ENCODE results near the gene ADAMTSL2.

DNA sequence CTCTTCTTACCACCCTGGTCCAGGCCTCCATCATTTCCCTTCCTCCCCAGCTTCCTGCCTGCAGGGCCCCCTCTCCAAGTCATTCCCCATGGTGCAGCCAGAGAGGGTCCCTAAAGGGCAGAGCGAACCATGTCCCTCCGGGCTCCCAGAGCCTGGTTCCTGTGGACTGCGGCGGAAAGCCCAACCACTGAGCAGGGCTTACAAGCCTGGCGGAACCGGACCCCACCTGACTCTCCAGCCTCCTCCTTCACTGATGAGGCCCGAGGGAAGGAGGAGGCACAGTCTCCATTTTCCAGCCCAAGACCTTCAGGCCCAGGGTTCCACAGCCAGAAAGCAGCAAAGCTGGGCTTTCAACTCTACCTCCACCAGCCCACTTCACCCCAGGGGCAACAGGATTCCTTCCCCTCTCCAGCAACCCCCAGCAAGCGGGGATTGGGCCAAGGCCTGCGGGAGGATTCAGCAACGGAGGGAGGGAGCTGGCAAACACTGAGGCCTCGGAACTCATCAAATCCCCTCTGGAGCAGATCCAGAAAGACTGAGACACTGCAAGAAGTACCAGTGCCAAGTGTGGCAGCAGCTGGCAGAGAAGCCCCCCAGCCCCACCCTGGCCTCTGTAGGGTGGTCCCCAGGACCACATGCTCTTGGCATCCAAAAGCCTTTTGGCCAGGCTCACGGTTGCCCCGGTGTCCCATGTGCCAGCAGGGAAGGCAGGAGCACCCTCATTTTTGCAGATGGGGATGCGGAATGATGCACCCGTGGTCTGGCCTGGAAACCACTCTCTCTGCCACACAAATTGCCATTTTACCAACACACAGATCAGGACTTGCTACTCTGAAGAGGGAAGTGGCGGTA lies 71.6 kb downstream of the ADAMTSL2 start:
- TF ChIP-seq FOXP2 (optimal IDR thresholded peaks at IDR 0.05; ENCODE audit: borderline replicate concordance, extremely low read depth, extremely low read length, insufficient read depth) (no peak), POLR2AphosphoS5 (IDR thresholded peaks at IDR 0.05; ENCODE audit: low read depth, low read length) (no peak)
